Nucleus accumbens (tissue), 56 donors: Measurements from ENCODE around the gene DALRD3.

Experiments
- DNase-seq, 56 donors: peaks; one replicate each; lab custom pipeline; 2025; lab: John Stamatoyannopoulos, UW

DALRD3 gene

GRCh38 chr3:49006408-49007067 lies 11.8 kb downstream of the DALRD3 start:
- DNase-seq: peak in 32 of 56 donors; percentile 37 to 75 (median 59)

GRCh38 chr3:49005998-49006397 lies 12.4 kb downstream of the DALRD3 start:
- DNase-seq: no peak

- DNase-seq: no peak
These were observed 13.1 kb downstream of the DALRD3 start for GRCh38 chr3:49005303-49005680.

- no peak for DNase-seq
These were observed 13.8 kb downstream of the DALRD3 start for GRCh38 chr3:49004352-49005302.

- no peak for DNase-seq
These were observed 17.2 kb downstream of the DALRD3 start for GRCh38 chr3:49001155-49001554.

GRCh38 chr3:48999085-48999858 lies 19.1 kb downstream of the DALRD3 start:
- DNase-seq: no peak

- peak in 40 of 56 donors; percentile 19 to 80 (median 44) for DNase-seq
These were observed 20.4 kb downstream of the DALRD3 start for GRCh38 chr3:48997714-48998637.

GRCh38 chr3:48997102-48997635 lies 21.2 kb downstream of the DALRD3 start:
- no peak for DNase-seq

- DNase-seq: no peak
These were observed 21.7 kb downstream of the DALRD3 start for GRCh38 chr3:48996640-48997039.

GRCh38 chr3:48993834-48994233 lies 24.5 kb downstream of the DALRD3 start:
- DNase-seq: no peak

GRCh38 chr3:48991851-48992545 lies 26.4 kb downstream of the DALRD3 start:
- DNase-seq: no peak

- DNase-seq: peak in 26 of 56 donors; percentile 10 to 58 (median 34)
These were observed 27.5 kb downstream of the DALRD3 start for GRCh38 chr3:48990636-48991469.

GRCh38 chr3:48989796-48990635 lies 28.4 kb downstream of the DALRD3 start, which contains the start of gene P4HTM:
Gene P4HTM (plus strand): TSS chr3:48990241. CDS start chr3:48990257, 16 bp downstream.
- peak in 55 of 56 donors; percentile 49 to 95 (median 87) for DNase-seq

- DNase-seq: no peak
These were observed 29.1 kb downstream of the DALRD3 start for GRCh38 chr3:48989126-48989795.

- no peak for DNase-seq
These were observed 32.5 kb downstream of the DALRD3 start for GRCh38 chr3:48985831-48986376.

GRCh38 chr3:48984663-48985062 lies 33.7 kb downstream of the DALRD3 start:
- DNase-seq: no peak
